Measurements from ENCODE around the gene PGLYRP1.

The PGLYRP1 gene

DNA sequence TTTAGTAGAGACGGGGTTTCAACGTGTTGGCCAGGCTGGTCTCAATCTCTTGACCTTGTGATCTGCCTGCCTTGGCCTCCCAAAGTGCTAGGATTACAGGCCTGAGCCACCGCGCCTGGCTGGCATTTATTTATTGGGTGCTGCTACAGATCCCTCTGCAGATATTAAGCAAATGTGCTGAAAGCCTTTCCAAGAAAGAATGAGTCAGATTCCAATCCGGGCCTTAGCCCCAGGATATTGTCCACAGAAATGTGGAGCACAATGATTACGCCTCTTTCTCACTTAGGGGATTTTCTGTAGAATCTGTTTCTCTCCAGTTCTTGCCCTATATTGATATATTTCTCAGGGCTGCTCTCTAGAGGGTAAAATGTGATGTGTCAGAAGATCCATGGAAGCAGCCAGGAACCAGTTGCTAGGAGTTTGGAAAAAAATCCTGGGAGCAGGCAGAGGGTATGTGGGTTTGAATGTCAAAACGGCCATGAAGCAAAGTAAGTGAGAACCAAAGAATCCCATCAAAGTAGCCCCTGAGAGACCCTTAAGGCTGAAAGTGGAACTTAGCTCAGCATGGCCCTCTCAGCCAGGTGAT, 42.7 kb upstream of the PGLYRP1 start:
- TF ChIP-seq PPARA (CRISPR knock-in tag; IDR thresholded peaks at IDR 0.05; ENCODE audit: borderline replicate concordance) (no peak), GLIS3 (CRISPR knock-in tag; IDR thresholded peaks at IDR 0.05) (no peak), OSR1 (CRISPR knock-in tag; IDR thresholded peaks at IDR 0.05) (no peak), ZNF8 (CRISPR knock-in tag; IDR thresholded peaks at IDR 0.05) (no peak), ZC3H10 (CRISPR knock-in tag; IDR thresholded peaks at IDR 0.05) (no peak), ZFP3 (CRISPR knock-in tag; IDR thresholded peaks at IDR 0.05) (no peak), ZFP30 (CRISPR knock-in tag; IDR thresholded peaks at IDR 0.05) (no peak), TCF4 (CRISPR knock-in tag; IDR thresholded peaks at IDR 0.05; ENCODE audit: borderline replicate concordance) (no peak), TOX (CRISPR knock-in tag; IDR thresholded peaks at IDR 0.05; ENCODE audit: borderline replicate concordance) (no peak)
- TF ChIP-seq, protein P1, sequence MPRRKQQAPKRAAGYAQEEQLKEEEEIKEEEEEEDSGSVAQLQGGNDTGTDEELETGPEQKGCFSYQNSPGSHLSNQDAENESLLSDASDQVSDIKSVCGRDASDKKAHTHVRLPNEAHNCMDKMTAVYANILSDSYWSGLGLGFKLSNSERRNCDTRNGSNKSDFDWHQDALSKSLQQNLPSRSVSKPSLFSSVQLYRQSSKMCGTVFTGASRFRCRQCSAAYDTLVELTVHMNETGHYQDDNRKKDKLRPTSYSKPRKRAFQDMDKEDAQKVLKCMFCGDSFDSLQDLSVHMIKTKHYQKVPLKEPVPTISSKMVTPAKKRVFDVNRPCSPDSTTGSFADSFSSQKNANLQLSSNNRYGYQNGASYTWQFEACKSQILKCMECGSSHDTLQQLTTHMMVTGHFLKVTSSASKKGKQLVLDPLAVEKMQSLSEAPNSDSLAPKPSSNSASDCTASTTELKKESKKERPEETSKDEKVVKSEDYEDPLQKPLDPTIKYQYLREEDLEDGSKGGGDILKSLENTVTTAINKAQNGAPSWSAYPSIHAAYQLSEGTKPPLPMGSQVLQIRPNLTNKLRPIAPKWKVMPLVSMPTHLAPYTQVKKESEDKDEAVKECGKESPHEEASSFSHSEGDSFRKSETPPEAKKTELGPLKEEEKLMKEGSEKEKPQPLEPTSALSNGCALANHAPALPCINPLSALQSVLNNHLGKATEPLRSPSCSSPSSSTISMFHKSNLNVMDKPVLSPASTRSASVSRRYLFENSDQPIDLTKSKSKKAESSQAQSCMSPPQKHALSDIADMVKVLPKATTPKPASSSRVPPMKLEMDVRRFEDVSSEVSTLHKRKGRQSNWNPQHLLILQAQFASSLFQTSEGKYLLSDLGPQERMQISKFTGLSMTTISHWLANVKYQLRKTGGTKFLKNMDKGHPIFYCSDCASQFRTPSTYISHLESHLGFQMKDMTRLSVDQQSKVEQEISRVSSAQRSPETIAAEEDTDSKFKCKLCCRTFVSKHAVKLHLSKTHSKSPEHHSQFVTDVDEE (CRISPR knock-in tag; IDR thresholded peaks at IDR 0.05): no peak
- TF ChIP-seq, protein P2, sequence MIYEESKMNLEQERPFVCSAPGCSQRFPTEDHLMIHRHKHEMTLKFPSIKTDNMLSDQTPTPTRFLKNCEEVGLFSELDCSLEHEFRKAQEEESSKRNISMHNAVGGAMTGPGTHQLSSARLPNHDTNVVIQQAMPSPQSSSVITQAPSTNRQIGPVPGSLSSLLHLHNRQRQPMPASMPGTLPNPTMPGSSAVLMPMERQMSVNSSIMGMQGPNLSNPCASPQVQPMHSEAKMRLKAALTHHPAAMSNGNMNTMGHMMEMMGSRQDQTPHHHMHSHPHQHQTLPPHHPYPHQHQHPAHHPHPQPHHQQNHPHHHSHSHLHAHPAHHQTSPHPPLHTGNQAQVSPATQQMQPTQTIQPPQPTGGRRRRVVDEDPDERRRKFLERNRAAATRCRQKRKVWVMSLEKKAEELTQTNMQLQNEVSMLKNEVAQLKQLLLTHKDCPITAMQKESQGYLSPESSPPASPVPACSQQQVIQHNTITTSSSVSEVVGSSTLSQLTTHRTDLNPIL (CRISPR knock-in tag; IDR thresholded peaks at IDR 0.05; ENCODE audit: low read depth): no peak
- ATAC-seq: no peak

DNA sequence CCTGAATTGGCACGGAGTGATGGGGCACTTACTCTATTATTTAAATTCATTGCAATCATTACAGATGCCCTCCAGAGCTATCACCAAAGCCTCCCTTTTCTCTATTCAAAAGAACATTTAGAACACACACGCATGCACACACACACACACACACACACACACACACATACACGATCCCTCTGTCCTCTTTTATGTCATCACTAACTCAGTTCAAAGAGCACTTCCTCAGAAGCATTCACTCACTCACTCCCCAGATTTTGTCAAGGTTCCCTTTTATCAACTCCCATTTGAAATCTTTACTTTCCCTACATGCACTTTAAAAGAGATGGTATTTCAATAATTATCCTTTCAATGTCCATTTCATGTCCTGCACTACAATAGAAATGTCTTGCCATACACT, 40.3 kb upstream of the PGLYRP1 start:
- TF ChIP-seq ZNF70 (CRISPR knock-in tag; IDR thresholded peaks at IDR 0.05) (no peak), CSDC2 (CRISPR knock-in tag; IDR thresholded peaks at IDR 0.05) (no peak), ISL1 (CRISPR knock-in tag; IDR thresholded peaks at IDR 0.05) (no peak), OSR1 (CRISPR knock-in tag; IDR thresholded peaks at IDR 0.05) (no peak), TOX (CRISPR knock-in tag; IDR thresholded peaks at IDR 0.05; ENCODE audit: borderline replicate concordance) (no peak), GLIS3 (CRISPR knock-in tag; IDR thresholded peaks at IDR 0.05) (no peak), ZFP3 (CRISPR knock-in tag; IDR thresholded peaks at IDR 0.05) (no peak), ZNF8 (CRISPR knock-in tag; IDR thresholded peaks at IDR 0.05) (no peak)
- TF ChIP-seq, protein P2 (CRISPR knock-in tag; IDR thresholded peaks at IDR 0.05; ENCODE audit: low read depth): no peak
- TF ChIP-seq, protein P3, sequence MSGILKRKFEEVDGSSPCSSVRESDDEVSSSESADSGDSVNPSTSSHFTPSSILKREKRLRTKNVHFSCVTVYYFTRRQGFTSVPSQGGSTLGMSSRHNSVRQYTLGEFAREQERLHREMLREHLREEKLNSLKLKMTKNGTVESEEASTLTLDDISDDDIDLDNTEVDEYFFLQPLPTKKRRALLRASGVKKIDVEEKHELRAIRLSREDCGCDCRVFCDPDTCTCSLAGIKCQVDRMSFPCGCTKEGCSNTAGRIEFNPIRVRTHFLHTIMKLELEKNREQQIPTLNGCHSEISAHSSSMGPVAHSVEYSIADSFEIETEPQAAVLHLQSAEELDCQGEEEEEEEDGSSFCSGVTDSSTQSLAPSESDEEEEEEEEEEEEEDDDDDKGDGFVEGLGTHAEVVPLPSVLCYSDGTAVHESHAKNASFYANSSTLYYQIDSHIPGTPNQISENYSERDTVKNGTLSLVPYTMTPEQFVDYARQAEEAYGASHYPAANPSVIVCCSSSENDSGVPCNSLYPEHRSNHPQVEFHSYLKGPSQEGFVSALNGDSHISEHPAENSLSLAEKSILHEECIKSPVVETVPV (CRISPR knock-in tag; IDR thresholded peaks at IDR 0.05): no peak
- TF ChIP-seq, protein P4, sequence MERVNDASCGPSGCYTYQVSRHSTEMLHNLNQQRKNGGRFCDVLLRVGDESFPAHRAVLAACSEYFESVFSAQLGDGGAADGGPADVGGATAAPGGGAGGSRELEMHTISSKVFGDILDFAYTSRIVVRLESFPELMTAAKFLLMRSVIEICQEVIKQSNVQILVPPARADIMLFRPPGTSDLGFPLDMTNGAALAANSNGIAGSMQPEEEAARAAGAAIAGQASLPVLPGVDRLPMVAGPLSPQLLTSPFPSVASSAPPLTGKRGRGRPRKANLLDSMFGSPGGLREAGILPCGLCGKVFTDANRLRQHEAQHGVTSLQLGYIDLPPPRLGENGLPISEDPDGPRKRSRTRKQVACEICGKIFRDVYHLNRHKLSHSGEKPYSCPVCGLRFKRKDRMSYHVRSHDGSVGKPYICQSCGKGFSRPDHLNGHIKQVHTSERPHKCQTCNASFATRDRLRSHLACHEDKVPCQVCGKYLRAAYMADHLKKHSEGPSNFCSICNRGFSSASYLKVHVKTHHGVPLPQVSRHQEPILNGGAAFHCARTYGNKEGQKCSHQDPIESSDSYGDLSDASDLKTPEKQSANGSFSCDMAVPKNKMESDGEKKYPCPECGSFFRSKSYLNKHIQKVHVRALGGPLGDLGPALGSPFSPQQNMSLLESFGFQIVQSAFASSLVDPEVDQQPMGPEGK (CRISPR knock-in tag; IDR thresholded peaks at IDR 0.05; ENCODE audit: borderline replicate concordance): no peak
- no peak for ATAC-seq

DNA sequence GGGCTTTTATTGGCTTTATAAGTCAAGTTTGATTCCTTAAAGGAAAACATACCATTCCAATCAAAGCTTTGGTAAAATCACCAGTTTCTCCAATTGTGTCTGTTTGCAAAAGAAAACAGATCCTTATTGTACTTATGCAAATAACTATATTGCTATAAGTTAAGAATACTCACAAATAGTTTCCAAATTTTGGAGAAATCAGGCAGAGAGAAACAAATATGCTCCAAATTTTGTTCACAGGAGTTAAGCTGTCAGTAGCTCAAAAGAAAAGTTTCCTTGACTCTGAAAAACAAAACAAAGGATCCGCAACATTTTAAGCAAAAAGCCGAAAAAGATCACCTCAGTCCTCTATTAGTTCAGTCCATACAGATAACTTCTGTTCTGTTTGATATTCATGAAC, 37.2 kb upstream of the PGLYRP1 start:
- no peak for ATAC-seq
- TF ChIP-seq, protein P1 (CRISPR knock-in tag; IDR thresholded peaks at IDR 0.05): no peak
- TF ChIP-seq BACH2 (CRISPR knock-in tag; IDR thresholded peaks at IDR 0.05; ENCODE audit: borderline replicate concordance): no peak
- TF ChIP-seq ZC3H10 (CRISPR knock-in tag; IDR thresholded peaks at IDR 0.05): no peak
- TF ChIP-seq, protein P5, sequence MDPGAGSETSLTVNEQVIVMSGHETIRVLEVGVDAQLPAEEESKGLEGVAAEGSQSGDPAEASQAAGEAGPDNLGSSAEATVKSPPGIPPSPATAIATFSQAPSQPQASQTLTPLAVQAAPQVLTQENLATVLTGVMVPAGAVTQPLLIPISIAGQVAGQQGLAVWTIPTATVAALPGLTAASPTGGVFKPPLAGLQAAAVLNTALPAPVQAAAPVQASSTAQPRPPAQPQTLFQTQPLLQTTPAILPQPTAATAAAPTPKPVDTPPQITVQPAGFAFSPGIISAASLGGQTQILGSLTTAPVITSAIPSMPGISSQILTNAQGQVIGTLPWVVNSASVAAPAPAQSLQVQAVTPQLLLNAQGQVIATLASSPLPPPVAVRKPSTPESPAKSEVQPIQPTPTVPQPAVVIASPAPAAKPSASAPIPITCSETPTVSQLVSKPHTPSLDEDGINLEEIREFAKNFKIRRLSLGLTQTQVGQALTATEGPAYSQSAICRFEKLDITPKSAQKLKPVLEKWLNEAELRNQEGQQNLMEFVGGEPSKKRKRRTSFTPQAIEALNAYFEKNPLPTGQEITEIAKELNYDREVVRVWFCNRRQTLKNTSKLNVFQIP (CRISPR knock-in tag; IDR thresholded peaks at IDR 0.05; ENCODE audit: borderline replicate concordance, low read depth): no peak
- TF ChIP-seq OSR1 (CRISPR knock-in tag; IDR thresholded peaks at IDR 0.05): no peak
- no peak for TF ChIP-seq CSDC2 (CRISPR knock-in tag; IDR thresholded peaks at IDR 0.05)
- TF ChIP-seq ZNF8 (CRISPR knock-in tag; IDR thresholded peaks at IDR 0.05): no peak
- no peak for TF ChIP-seq ZFP3 (CRISPR knock-in tag; IDR thresholded peaks at IDR 0.05)
- TF ChIP-seq SNAI2 (CRISPR knock-in tag; IDR thresholded peaks at IDR 0.05): no peak
- no peak for TF ChIP-seq ZFP30 (CRISPR knock-in tag; IDR thresholded peaks at IDR 0.05)
- TF ChIP-seq, protein P3 (CRISPR knock-in tag; IDR thresholded peaks at IDR 0.05): no peak
- no peak for TF ChIP-seq PPARA (CRISPR knock-in tag; IDR thresholded peaks at IDR 0.05; ENCODE audit: borderline replicate concordance)
- TF ChIP-seq ESRRG (CRISPR knock-in tag; IDR thresholded peaks at IDR 0.05): no peak
- no peak for TF ChIP-seq ARNTL (CRISPR knock-in tag; IDR thresholded peaks at IDR 0.05; ENCODE audit: borderline replicate concordance, low read depth)
- no peak for TF ChIP-seq TCF4 (CRISPR knock-in tag; IDR thresholded peaks at IDR 0.05; ENCODE audit: borderline replicate concordance)
